ENCODE data around the gene BRMS1L. TPM values are rescaled to one million over a fixed set of nuclear protein-coding genes. Genes with fewer than 3 reads are reported as not detected.

BRMS1L gene
- total and polyA plus RNA-seq, 10 of the 15 experiments (the other 5 are each of a cell fraction or from before 2014, with no cell fraction given) = 5.3 to 26.7 (median 8.3) TPM

DNA sequence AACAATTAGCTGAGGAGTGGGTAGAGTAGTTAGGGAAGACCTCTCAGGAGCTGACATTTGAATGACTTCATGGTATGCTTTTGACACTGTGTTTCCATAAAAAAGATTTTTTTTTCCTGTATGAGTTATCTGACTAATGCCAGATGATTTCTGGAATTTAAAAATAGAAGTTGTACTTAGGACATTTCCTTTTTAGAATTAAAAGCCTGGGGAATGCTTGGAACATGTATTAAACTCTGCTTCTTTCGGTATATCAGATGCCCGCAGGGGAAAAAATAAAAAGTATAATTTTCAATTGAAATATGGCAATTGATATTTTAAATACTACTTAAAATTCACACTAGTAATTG is 41.1 kb downstream of the BRMS1L start (continued):
- TF ChIP-seq BRCA1 (IDR thresholded peaks at IDR 0.05; ENCODE audit: low read depth, low read length) = no peak
- TF ChIP-seq SIX5 (IDR thresholded peaks at IDR 0.05; ENCODE audit: low read depth, low read length, severe bottlenecking) = no peak
- no peak for TF ChIP-seq IKZF2 (IDR thresholded peaks at IDR 0.05)
- TF ChIP-seq, protein P1, sequence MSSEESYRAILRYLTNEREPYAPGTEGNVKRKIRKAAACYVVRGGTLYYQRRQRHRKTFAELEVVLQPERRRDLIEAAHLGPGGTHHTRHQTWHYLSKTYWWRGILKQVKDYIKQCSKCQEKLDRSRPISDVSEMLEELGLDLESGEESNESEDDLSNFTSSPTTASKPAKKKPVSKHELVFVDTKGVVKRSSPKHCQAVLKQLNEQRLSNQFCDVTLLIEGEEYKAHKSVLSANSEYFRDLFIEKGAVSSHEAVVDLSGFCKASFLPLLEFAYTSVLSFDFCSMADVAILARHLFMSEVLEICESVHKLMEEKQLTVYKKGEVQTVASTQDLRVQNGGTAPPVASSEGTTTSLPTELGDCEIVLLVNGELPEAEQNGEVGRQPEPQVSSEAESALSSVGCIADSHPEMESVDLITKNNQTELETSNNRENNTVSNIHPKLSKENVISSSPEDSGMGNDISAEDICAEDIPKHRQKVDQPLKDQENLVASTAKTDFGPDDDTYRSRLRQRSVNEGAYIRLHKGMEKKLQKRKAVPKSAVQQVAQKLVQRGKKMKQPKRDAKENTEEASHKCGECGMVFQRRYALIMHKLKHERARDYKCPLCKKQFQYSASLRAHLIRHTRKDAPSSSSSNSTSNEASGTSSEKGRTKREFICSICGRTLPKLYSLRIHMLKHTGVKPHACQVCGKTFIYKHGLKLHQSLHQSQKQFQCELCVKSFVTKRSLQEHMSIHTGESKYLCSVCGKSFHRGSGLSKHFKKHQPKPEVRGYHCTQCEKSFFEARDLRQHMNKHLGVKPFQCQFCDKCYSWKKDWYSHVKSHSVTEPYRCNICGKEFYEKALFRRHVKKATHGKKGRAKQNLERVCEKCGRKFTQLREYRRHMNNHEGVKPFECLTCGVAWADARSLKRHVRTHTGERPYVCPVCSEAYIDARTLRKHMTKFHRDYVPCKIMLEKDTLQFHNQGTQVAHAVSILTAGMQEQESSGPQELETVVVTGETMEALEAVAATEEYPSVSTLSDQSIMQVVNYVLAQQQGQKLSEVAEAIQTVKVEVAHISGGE (CRISPR knock-in tag; IDR thresholded peaks at IDR 0.05) = no peak
- TF ChIP-seq NFYB (IDR thresholded peaks at IDR 0.05; ENCODE audit: insufficient read depth, low read depth, low read length) = no peak
- TF ChIP-seq PML (IDR thresholded peaks at IDR 0.05; ENCODE audit: low read length) = no peak
- TF ChIP-seq EGR1 (IDR thresholded peaks at IDR 0.05; ENCODE audit: borderline replicate concordance in 1 of 2, low read depth in 2 of 2, low read length in 2 of 2) = no peak
- no peak for TF ChIP-seq NR2C1 (IDR thresholded peaks at IDR 0.05)
- TF ChIP-seq ZNF592 (IDR thresholded peaks at IDR 0.05) = no peak
